GM13977 (cell line): ENCODE results near the gene TMEM203.

ENCODE experiments used
- DNase-seq: peaks from one replicate; pipeline ENCODE4 v3.0.0; 2012; ENCODE audit warnings: low spot score
- in situ Hi-C: fragments of 300-500 bp; cut with MboI; formaldehyde crosslinking; loops from one replicate; pipeline ENCODE4 v1.12.0; 2022; ENCODE audit warnings: low sequenced_read_pairs, low pct_unique_long_range_greater_than_20kb, mixed read lengths, inconsistent platforms; ENCODE audit not compliant: unreplicated experiment
- TF ChIP-seq, protein P1 (sequence below): IDR thresholded peaks from 2 replicates; pipeline ENCODE4 v1.5.1; 2012; ENCODE audit warnings: mild to moderate bottlenecking, control low read depth; ENCODE audit not compliant: insufficient read depth; ENCODE audit errors: extremely low read depth, missing control alignments

The TMEM203 gene

DNA sequence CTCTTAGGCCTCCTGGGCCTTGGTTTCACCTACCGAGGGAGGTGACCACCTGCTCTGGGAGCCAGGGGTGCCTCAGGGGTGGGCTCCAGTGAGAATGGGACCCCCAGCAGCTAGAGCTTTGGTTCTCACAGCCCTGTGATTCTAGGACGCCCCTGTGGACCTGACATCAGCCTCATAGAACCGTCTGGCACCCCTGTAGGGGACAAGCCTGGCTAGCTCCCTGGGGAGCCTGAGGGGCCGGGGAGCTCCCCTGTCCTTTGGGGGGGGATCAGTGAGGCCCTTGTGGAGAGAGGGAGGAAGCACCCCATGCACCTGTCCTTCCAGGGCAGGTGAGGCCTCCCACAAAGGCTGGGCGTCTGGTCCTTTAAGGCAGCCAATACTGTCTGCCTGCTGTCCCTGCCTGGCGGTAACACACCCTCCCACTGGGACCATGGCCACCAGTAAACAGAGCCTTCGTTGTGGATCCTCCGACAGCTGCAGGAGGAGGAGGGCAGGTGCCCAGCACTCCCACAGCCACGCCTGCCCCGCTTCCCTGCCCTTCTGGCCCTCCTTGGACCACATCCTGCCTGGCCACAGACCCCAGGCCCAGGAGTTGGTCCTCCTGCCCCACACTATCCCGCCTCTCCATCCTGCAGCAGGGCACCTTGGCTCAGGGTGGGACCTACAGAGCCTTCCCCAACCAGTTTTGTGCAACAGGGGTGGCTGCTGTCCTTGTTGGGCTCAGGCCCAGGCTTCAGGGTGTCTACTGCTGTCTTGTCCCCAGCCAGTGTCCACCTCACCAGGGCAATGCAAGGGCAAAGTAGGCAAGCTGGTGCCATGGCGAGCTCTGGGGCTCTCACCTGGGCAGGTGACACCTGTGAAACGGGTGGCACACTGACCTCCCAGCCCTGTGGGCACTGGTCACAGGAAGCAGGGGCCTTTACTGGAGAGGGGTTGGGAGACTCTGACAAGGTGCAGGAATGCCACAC lies 32.6 kb upstream of the TMEM203 start:
- in situ Hi-C loops, result no loop called here
- TF ChIP-seq, protein P1, sequence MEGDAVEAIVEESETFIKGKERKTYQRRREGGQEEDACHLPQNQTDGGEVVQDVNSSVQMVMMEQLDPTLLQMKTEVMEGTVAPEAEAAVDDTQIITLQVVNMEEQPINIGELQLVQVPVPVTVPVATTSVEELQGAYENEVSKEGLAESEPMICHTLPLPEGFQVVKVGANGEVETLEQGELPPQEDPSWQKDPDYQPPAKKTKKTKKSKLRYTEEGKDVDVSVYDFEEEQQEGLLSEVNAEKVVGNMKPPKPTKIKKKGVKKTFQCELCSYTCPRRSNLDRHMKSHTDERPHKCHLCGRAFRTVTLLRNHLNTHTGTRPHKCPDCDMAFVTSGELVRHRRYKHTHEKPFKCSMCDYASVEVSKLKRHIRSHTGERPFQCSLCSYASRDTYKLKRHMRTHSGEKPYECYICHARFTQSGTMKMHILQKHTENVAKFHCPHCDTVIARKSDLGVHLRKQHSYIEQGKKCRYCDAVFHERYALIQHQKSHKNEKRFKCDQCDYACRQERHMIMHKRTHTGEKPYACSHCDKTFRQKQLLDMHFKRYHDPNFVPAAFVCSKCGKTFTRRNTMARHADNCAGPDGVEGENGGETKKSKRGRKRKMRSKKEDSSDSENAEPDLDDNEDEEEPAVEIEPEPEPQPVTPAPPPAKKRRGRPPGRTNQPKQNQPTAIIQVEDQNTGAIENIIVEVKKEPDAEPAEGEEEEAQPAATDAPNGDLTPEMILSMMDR, result no peak
- no peak for DNase-seq

DNA sequence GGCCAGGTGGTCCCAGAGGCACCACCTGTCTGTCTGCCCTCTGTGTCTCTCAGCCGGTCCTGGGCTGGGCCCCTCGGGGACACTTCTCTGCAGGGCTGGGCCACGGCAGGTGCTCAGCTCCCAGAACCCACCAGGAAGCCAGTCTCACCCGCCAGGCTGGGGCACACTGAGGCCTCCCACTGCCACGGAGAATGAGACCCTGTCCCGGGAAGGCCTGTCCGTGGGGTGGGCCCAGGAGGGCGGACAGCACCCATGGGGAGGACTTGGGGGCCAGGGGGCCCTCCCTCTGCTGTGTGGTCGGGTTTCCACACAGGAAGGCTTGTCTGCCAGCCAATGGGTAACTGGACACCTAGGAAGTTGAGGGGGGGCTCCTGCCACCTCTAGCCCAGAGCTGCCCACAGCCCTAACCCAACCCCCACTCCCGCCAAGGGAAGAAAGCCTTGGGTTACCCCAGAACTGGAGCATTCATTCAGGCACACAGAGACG lies 31.5 kb upstream of the TMEM203 start:
- DNase-seq, result no peak
- TF ChIP-seq, protein P1, result no peak
- in situ Hi-C loops, result no loop called here

DNA sequence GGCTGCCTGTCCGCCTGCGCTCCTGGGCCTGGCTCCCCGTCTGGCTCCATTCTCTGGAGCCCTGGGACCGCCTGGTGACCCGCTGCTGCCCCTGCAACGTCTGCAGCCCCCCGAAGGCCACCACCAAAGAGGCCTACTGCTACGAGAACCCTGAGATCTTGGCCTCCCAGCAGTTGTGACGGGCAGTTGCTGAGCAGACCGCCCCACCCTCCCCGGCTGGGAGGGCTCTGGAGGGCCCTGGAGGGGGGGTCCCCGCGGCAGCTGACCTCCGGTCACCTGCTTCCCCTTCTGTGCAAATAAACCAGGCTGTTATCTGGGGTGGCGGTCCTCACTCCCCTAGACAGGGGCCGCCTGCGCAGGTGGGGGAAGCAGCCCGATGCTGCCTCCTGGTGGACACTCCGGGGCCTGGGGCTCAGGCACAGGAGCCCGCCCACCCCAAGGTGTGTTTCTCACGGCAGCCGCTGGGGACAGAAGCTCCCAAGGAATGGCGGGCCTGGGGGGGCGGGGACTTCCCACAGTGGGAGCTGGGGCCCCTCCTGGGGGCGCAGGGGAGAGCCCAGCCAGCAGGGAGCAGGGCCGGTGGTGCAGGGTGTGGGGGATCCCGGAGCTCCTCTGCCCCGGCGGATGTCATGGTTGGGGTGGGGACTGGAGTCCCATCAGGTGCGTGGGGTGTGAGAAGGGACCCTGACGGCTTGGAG lies 30.9 kb upstream of the TMEM203 start:
- in situ Hi-C loops, result no loop called here
- peak; percentile 98 for DNase-seq
- TF ChIP-seq, protein P1, result peak; percentile 99

DNA sequence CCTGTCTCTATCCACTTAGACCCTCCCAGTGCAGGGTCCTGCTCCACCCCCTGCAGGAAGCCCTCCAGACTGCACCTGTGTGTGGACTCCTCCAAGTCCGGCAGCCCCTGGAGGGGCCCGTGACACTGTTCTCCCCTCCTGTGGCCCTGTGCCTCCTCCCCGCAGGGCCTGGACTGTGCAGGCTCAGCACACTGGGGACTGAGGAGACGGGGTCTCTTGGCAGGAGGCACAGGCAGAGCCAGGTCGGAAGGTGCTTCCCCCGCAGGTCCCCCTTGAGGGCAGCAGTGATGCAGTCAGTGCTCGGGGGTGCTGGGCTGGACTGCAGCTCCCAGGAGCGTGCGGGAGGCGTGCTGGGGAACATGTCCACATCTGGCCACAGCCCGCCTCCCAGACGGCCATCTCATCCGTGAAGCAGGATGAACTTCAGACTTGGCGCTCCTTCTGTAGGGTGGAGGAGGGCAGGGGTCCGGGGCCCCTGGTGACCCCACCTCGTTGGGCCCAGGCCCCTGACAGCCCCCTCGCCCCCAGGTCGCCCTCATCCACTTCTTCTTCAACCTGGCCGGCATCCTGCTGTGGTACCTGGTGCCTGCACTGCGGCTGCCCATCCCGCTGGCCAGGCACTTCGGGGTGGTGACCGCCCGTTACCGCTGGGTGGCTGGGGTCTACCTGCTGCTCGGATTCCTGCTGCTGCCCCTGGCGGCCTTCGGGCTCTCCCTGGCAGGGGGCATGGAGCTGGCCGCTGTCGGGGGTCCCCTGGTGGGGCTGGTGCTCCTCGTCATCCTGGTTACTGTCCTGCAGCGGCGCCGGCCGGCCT lies 30.2 kb upstream of the TMEM203 start:
- no peak for DNase-seq
- in situ Hi-C loops, result no loop called here
- TF ChIP-seq, protein P1, result no peak

DNA sequence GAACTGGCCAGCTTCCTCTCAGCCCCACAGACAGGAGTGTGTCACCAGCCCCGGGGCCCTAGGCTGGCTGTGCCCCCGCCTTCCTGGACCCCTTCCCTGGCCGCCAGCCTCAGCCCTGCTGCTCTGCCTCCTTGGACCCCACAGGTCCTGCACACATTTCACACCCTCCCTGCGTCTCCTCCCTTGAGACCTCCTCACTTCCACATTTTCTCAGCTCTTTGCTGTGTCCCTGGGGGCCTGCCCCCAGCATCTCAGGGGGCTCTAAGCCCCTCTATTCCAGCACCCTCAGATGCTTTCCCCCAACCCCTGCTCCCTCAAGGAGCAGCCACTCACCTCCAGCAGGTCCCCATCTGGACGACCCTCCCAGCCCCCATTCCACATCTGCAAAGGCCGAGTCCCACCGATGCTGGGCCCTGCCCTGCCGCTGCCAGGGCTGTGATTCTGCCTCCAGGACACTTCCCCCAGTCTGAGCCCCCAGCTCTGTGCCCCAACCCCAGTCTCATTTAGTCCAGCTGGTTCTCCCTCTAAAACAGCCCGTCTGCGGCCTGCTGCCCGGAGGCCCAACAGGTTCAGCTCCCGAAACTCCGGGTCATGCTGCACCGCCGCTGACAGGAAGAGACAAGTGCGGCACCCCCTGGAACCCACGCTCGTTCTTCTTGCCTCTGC lies 29.4 kb upstream of the TMEM203 start:
- in situ Hi-C loops, result no loop called here
- TF ChIP-seq, protein P1, result no peak
- no peak for DNase-seq
